ENCODE results near the gene KDM5B. TPM values are rescaled to one million over a fixed set of nuclear protein-coding genes. Genes with fewer than 3 reads are reported as not detected.

The KDM5B gene
- total and polyA plus RNA-seq, 5 donors from 2014 or later = 13.7 to 77.7 (median 15.1) TPM

- no peak overlapping the region for H3K4me3 ChIP-seq (ENCODE audit: low read depth, low read length)
- no peaks in the 10 kb centered on the region for H3K4me1 ChIP-seq (ENCODE audit: control insufficient read depth, insufficient read depth, low read length, poor library complexity, severe bottlenecking)
- no peaks in the 10 kb centered on the region for H3K36me3 ChIP-seq (ENCODE audit: control insufficient read depth, insufficient read depth, low read length)
- peaks cover 0 to 9% (median 3%) of the 10 kb centered on the region in 7 donors for H3K9me3 Mint-ChIP-seq
- DNase-seq = no peak
- no peaks in the 10 kb centered on the region for H3K4me1 Mint-ChIP-seq
- no peak overlapping the region for H3K4me3 Mint-ChIP-seq
- H3K27ac ChIP-seq (ENCODE audit: insufficient read depth, low read length, poor library complexity, severe bottlenecking) = no peak overlapping the region
- peaks cover 0 to 6% of the 10 kb centered on the region in 2 experiments for H3K9me3 ChIP-seq (ENCODE audit: control insufficient read depth in 2 of 2, low read length in 2 of 2)
- no peak for ATAC-seq (ENCODE audit: low read depth in 2 of 2)
- H3K27me3 ChIP-seq (ENCODE audit: control insufficient read depth, insufficient read depth, low read length) = peaks cover 3% of the 10 kb centered on the region
- peaks cover 5% of the 10 kb centered on the region for H3K36me3 Mint-ChIP-seq
- H3K27ac Mint-ChIP-seq = no peak overlapping the region
- peaks cover 24% of the 10 kb centered on the region for H3K27me3 Mint-ChIP-seq
These were observed 126.3 kb downstream of the KDM5B start for GRCh38 chr1:202681736-202682420.

DNA sequence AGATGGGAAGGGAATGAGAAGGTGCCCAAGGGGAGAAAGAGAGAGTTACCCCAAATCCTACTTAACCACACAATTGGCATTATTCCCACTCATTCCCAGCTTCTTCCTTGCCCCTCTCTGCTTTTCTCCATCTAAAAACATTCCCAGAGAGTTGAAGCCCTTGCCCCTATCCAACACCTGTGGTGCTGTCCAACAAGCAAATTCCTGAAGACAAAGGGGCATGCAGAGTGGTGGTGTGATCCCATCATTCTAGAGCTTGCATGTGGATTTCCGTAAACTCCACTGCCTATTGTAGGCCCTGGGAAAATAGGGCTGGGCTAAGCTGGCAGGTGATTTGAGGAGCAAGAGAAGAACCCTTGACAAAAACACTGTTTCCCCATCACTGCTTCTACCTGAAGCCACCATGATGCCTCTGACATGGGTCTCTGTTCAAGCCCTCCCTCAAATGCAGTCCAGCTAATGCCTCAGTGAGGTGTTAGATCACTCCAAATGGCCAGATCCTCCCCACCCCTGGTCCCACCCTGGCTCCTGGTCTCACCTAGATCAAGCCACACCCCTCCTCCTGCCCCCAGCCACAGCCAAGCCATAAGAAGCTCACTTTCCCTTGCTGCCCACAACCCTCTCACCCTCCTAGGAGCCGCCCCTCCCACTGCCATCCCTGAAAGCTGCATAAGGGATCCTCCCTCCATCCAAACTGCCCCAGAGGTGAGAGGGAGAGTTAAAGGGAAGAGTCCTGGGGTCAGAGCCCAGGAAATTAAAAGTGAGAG lies 127.5 kb downstream of the KDM5B start:
- Mint-ChIP-seq H3K27me3 (peaks cover 23% of the 10 kb centered on the region), H3K9me3 (peaks cover 0 to 11% (median 3%) of the 10 kb centered on the region in 7 donors)

GRCh38 chr1:202679406-202680177 lies 128.6 kb downstream of the KDM5B start:
- no peak overlapping the region for H3K4me3 Mint-ChIP-seq
- ATAC-seq (ENCODE audit: low read depth in 2 of 2) (no peak), DNase-seq (no peak)
- Histone ChIP-seq H3K4me3 (ENCODE audit: low read depth, low read length) (no peak overlapping the region), H3K27me3 (ENCODE audit: control insufficient read depth, insufficient read depth, low read length) (peaks cover 5% of the 10 kb centered on the region), H3K27ac (ENCODE audit: insufficient read depth, low read length, poor library complexity, severe bottlenecking) (no peak overlapping the region), H3K4me1 (ENCODE audit: control insufficient read depth, insufficient read depth, low read length, poor library complexity, severe bottlenecking) (no peaks in the 10 kb centered on the region), H3K9me3 (ENCODE audit: control insufficient read depth in 2 of 2, low read length in 2 of 2) (peaks cover 0 to 6% of the 10 kb centered on the region in 2 experiments), H3K36me3 (ENCODE audit: control insufficient read depth, insufficient read depth, low read length) (no peaks in the 10 kb centered on the region)
- H3K27ac Mint-ChIP-seq = no peak overlapping the region
- H3K27me3 Mint-ChIP-seq = peaks cover 23% of the 10 kb centered on the region
- H3K4me1 Mint-ChIP-seq = no peaks in the 10 kb centered on the region
- peaks cover 0 to 11% (median 3%) of the 10 kb centered on the region in 7 donors for H3K9me3 Mint-ChIP-seq
- H3K36me3 Mint-ChIP-seq = peaks cover 5% of the 10 kb centered on the region

More for the DNA sequence above, 127.5 kb downstream of the KDM5B start:
- no peak overlapping the region for H3K27ac Mint-ChIP-seq
- H3K36me3 ChIP-seq (ENCODE audit: control insufficient read depth, insufficient read depth, low read length) = no peaks in the 10 kb centered on the region
- H3K27ac ChIP-seq (ENCODE audit: insufficient read depth, low read length, poor library complexity, severe bottlenecking) = no peak overlapping the region
- peaks cover 0 to 6% of the 10 kb centered on the region in 2 experiments for H3K9me3 ChIP-seq (ENCODE audit: control insufficient read depth in 2 of 2, low read length in 2 of 2)
- H3K4me1 ChIP-seq (ENCODE audit: control insufficient read depth, insufficient read depth, low read length, poor library complexity, severe bottlenecking) = no peaks in the 10 kb centered on the region
- H3K36me3 Mint-ChIP-seq = peaks cover 5% of the 10 kb centered on the region
- H3K4me3 Mint-ChIP-seq = no peak overlapping the region
- no peaks in the 10 kb centered on the region for H3K4me1 Mint-ChIP-seq
- DNase-seq (no peak), ATAC-seq (ENCODE audit: low read depth in 2 of 2) (no peak)
- H3K27me3 ChIP-seq (ENCODE audit: control insufficient read depth, insufficient read depth, low read length) = peaks cover 5% of the 10 kb centered on the region
- no peak overlapping the region for H3K4me3 ChIP-seq (ENCODE audit: low read depth, low read length)

DNA sequence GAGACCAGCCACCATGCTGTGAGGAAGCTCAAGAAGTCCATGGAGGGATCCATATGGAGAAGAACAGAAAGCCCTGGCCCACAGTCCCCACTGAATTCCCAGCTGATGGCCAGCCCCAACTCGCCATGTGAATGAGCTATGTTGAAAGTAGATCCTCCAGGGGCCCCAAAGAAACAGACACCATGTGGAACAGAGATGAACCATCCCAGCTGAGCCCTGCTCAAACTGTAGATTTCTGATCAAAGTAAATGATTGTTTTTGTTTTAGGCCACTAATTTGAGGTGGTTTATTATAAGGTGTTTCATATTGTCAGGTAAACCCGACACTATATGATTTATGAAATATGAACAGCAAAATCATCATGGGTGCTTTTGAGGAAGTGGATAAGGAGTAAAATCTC lies 130.8 kb downstream of the KDM5B start:
- H3K27me3 Mint-ChIP-seq = peaks cover 24% of the 10 kb centered on the region
- H3K36me3 Mint-ChIP-seq = peaks cover 5% of the 10 kb centered on the region

More for the DNA sequence above, 130.8 kb downstream of the KDM5B start:
- Mint-ChIP-seq H3K9me3 (peaks cover 0 to 11% (median 4%) of the 10 kb centered on the region in 7 donors), H3K4me3 (no peak overlapping the region), H3K27ac (no peak overlapping the region), H3K4me1 (no peaks in the 10 kb centered on the region)
- ATAC-seq (ENCODE audit: low read depth in 2 of 2) (no peak), DNase-seq (no peak)
- Histone ChIP-seq H3K36me3 (ENCODE audit: control insufficient read depth, insufficient read depth, low read length) (no peaks in the 10 kb centered on the region), H3K4me1 (ENCODE audit: control insufficient read depth, insufficient read depth, low read length, poor library complexity, severe bottlenecking) (no peaks in the 10 kb centered on the region), H3K27ac (ENCODE audit: insufficient read depth, low read length, poor library complexity, severe bottlenecking) (no peak overlapping the region), H3K4me3 (ENCODE audit: low read depth, low read length) (no peak overlapping the region), H3K9me3 (ENCODE audit: control insufficient read depth in 2 of 2, low read length in 2 of 2) (peaks cover 0 to 6% of the 10 kb centered on the region in 2 experiments), H3K27me3 (ENCODE audit: control insufficient read depth, insufficient read depth, low read length) (peaks cover 3% of the 10 kb centered on the region)

Other genes starting within 250 kb of the KDM5B start
- not detected for gene SYT2, start 98.0 kb downstream of the KDM5B start, total RNA-seq
- under 1 TPM in 2 of 4 donors, not detected in 2; 0.05 TPM for gene SYT2, start 98.0 kb downstream of the KDM5B start, polyA plus RNA-seq
- gene PCAT6, start 2.5 kb upstream of the KDM5B start, total RNA-seq = not detected
- not detected for gene PCAT6, start 2.5 kb upstream of the KDM5B start, polyA plus RNA-seq
- gene RABIF, start 80.7 kb upstream of the KDM5B start, total RNA-seq = 13.0 TPM
- 10 to 100 TPM; 25.1 to 30.7 (median 28.0) TPM for gene RABIF, start 80.7 kb upstream of the KDM5B start, polyA plus RNA-seq
- gene KLHL12, start 118.8 kb upstream of the KDM5B start, total RNA-seq = 16.5 TPM
- 10 to 100 TPM; 19.2 to 27.7 (median 20.6) TPM for gene KLHL12, start 118.8 kb upstream of the KDM5B start, polyA plus RNA-seq
- gene ADIPOR1, start 149.9 kb upstream of the KDM5B start, total RNA-seq = 70.0 TPM
- gene ADIPOR1, start 149.9 kb upstream of the KDM5B start, polyA plus RNA-seq = 100 to 1,000 TPM; 105 to 117 (median 107) TPM
- 36.1 TPM for gene CYB5R1, start 158.8 kb upstream of the KDM5B start, total RNA-seq
- 10 to 100 TPM; 45.9 to 69.0 (median 55.9) TPM for gene CYB5R1, start 158.8 kb upstream of the KDM5B start, polyA plus RNA-seq
- 130 TPM for gene TMEM183A, start 199.0 kb upstream of the KDM5B start, total RNA-seq
- 10 to 100 TPM; 53.6 to 73.8 (median 62.0) TPM for gene TMEM183A, start 199.0 kb upstream of the KDM5B start, polyA plus RNA-seq
- gene PPFIA4, start 218.1 kb upstream of the KDM5B start, total RNA-seq = 0.96 TPM
- not detected for gene PPFIA4, start 218.1 kb upstream of the KDM5B start, polyA plus RNA-seq